Activated T-cell treated with anti-CD3 and anti-CD28 coated beads, Interleukin-2, amount 50 U/mL, for 1 hour (primary cell): Measurements from ENCODE around the gene LEMD2.

Source experiments
- DNase-seq: peaks from one replicate; pipeline ENCODE4 v3.0.0-alpha.2; 2020

The LEMD2 gene

GRCh38 chr6:33772082-33772830 lies 16.7 kb downstream of the LEMD2 start:
- no peak for DNase-seq

DNA sequence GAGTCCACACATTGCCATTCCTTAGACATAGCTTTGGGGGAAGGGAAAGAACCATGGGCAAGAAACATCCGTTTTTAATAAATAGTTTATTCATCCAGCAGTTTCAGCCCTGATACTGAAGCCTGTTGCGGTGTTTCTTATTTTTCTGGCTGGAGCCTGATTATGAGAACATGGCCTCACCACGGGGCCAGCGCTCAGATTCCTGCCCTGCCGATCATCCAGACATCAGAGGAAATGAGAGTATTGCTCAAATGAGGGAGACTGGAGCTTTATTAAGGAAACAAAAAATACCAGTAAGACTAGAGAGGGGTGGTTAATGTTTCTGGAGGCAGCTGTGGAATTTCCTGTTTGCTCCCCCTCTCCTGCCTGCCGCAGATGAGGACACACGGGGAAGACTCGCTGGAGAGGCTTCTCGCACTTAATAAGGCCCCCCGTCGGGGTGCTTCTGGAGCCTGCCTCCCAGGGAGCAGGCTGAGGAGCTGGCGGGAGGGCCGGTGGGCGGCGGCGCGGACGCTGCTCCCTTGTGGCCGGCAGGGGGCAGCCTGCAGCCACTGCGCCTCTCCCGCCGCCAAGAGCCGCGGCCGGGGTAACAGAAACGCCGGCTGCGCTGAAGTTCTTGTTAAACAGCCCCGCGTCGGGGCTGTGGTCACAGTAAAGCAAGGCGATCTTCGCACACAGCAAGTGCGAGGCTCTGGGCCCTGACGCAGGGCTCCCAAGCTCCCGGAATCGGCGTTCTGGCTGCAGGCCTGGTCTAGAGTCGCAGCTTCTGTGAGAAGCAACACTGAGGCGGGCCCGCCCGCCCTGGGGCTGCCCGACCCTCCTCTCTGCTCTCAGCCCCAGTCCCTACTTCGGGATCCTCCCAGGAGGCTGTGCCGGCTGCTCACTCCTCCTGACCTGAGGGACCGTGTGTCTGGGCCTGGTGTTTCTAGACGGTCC lies 17.5 kb downstream of the LEMD2 start:
- DNase-seq = peak; percentile 75

DNA sequence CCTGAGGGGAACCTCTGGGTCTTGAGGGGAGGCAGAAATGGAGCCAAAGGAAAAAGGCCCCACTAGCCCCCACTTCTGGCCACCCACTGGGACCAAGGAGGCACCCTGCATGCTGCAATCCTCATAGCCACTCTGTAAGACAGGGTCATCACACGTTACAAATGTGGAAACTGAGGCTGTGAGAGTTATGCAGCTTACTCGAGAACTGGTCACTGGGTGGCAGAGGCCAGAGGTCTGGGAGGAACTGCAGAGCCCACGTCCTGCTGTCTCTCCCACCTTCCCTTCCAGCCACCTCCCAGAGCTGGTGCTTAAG lies 18.1 kb downstream of the LEMD2 start:
- no peak for DNase-seq

- DNase-seq = no peak
These were observed 18.7 kb downstream of the LEMD2 start for GRCh38 chr6:33770124-33770832.

GRCh38 chr6:33769248-33769821 lies 19.6 kb downstream of the LEMD2 start:
- no peak for DNase-seq

DNA sequence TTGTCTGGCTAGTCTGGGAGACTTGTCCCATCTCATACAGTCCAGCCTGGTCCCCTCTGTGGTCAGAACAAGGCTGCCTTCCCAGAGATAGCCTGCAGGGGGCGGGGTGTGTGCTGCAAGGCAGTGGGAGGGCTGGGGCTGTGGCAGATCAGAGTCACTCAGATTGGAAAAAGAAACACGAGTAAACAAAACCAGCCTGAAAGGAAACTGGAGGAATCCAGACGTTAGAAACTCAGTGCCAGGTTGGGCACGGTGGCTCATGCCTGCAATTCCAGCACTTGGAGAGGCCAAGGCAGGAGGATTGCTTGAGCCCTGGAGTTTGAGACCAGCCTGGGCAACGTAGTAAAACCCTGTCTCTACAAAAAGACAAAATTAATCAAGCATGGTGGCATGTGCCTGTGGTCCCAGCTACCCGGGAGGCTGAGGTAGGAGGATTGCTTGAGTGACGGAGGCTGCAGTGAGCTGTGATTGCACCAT lies 20.2 kb downstream of the LEMD2 start:
- peak; percentile 72 for DNase-seq

DNA sequence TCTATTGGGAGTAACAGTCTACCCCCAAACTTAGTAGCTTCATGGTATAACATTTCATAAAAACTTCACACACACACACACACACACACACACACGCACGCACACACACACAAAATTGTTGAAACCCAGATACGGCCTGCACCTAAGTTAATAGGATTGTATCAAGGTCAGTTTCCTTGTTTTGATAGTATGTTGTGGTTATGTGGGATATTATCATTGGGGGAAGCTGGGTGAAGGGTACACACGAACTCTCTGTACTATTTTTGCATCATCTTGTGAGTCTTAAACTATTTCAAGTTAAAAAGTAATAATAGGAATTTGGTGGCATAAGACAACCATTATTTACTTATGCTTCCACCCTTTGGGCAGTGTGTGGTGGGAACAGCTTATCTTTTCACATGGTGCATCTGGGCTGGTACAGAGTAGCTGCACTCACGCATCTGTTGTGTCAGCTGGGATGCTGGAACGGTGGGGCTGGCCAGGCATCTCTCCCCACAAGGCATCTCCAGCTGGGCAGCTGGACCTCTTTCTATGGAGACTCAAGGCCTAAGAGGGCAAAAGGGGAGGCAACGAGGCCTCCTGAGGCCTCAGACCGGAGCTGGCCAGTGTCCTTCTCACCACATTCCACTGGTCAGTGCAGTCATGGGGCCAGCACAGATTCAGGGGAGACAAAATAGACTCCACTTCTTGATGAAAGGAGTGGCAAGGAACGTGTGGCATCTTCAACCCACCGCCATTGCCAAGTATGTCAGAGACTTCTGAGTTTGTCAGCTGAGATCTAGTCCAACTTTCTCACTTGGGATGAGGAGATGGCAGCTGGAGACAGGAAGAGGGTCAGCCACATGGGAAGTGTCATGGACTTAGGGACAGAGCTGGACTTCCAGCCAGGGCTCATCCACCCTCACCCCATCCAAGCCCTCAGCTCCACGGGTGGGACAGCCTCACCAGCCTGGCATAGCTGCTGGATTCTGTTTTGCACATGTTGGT lies 21.7 kb downstream of the LEMD2 start:
- no peak for DNase-seq

DNA sequence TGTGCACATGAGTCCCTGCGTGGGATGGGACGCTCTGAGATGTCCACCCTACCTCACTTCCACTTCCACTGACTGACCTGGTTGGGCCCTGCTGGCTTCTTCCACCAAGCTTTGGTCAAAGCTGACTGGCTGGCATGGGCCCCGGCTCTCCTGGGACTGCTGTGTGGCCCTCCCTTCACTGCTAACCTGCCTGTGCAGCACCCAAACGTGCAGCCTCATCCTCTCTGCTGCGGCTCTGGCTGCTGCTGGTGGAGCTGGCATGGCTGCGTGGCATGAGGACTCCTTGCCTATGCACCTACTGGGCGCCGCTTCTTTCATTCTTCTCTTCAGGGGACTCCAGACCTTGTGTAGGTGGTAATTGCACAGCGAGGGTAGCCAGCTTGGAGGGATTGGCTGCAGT lies 23.6 kb downstream of the LEMD2 start:
- DNase-seq = no peak

DNA sequence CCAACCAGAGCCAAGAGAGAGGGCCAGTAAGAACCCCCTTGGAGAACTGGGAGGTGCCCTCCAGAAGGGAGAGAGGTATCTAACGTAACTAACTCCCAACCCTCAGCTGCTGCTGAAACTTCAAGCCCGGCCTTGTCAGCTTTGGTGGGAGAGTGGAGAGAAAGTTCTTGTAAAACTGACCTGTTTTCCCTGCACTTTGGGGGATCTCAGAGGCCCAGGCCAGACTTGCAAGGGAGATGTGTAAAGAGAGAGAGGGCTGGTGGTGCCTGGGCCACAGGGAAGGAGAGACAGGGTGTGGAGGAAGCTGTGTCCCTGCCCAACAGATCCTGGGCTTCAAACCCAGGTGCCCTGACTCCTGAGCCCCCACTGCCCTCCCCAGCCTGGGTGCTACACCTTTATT lies 24.9 kb downstream of the LEMD2 start:
- DNase-seq = no peak

- DNase-seq = no peak
These were observed 25.4 kb downstream of the LEMD2 start for GRCh38 chr6:33763483-33763882.

DNA sequence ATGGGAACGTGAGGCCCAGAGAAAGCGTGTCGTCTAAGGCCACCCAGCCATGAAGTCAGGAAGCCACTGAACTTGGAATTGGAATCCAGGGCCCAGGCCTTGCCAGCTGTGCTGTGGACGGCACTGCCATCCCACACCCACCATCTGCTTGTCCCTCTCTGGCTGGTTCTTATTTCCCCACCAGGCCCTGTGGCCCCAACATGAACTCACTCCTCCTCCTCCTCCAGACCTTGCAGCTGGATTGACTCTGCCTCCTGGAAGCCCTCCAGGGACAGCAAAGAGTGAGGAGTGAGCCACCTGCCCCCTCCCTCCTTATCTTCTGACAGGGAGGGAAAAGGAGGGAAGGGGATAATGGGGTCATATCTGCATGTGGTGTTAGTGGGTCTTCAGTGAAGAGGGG lies 26.2 kb downstream of the LEMD2 start:
- no peak for DNase-seq

DNA sequence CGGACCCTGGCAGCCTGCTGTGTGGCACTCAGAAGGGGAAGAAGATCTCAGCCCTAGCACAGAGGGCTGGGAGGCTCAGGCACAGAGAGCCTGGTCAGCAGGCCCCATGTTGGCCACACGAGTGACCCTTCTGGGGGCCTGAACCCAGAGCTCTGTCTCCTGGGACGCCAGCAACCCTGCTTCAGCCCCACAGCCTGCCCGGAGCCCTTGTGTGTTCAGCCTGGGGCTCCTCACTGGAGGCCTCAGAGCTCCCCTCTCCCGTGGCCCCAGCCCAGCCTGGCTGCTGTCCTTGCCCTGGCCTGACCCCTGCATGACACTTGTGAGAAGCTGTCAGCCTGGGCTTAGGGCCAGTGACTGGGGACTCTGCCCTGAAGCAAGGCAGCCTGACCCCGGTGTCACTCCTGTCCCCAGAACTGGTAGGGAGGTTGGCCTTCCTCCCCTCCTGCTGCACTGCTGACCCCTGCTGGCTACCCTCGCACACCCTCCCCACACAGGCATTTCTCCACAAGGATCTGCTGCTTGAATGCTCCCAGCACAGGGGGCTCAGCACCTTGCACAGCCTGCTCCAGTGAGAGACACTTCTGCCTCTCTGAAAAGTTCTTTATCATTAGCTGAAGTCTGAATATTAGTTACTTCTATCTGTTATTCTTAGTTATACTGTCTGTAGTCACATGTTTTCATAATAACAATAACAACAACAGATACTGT lies 26.9 kb downstream of the LEMD2 start:
- peak; percentile 43 for DNase-seq

GRCh38 chr6:33761581-33761921 lies 27.4 kb downstream of the LEMD2 start:
- no peak for DNase-seq

- no peak for DNase-seq
These were observed 28.9 kb downstream of the LEMD2 start for GRCh38 chr6:33759887-33760629.

- DNase-seq = no peak
These were observed 30.1 kb downstream of the LEMD2 start for GRCh38 chr6:33758815-33759216.

DNA sequence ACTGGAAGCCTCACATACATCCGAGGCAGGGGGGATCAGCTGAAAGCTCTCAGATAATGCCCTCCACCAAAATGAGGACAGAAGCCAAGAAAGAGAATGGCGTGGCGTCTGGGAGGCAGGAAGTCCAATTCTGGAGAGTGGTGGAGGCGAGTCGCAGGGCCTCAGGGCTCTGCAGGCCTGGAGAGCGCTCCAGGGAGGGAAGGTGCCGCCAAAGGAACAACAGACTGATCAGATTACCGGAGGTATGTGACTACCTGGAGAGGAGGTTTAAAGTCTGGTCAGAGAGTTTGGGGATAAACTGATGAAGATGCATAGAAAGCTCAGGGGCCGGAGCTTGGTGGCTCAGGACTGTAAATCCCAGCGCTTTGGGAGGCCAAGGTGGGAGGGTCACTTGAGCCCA lies 31.0 kb downstream of the LEMD2 start:
- DNase-seq = no peak

DNA sequence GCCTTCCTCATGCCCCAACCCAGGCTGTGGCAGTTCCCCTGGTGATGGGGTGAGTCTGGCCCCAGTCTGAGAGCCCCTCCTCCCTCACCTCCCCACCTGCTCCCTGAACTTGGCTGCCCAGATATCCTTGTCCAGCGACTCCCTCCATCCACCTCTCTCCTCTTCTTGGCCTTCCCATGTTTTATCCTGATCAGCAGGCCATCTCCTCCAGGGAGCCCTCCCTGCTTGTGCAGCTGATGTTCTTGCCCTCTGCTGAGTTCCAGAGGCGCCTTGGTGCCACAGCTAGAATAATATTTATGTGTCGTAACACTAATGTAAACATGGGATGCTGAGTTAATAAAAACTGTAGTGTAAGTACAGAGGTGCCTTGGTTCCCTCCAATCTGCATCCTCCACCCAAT lies 31.8 kb downstream of the LEMD2 start:
- no peak for DNase-seq

DNA sequence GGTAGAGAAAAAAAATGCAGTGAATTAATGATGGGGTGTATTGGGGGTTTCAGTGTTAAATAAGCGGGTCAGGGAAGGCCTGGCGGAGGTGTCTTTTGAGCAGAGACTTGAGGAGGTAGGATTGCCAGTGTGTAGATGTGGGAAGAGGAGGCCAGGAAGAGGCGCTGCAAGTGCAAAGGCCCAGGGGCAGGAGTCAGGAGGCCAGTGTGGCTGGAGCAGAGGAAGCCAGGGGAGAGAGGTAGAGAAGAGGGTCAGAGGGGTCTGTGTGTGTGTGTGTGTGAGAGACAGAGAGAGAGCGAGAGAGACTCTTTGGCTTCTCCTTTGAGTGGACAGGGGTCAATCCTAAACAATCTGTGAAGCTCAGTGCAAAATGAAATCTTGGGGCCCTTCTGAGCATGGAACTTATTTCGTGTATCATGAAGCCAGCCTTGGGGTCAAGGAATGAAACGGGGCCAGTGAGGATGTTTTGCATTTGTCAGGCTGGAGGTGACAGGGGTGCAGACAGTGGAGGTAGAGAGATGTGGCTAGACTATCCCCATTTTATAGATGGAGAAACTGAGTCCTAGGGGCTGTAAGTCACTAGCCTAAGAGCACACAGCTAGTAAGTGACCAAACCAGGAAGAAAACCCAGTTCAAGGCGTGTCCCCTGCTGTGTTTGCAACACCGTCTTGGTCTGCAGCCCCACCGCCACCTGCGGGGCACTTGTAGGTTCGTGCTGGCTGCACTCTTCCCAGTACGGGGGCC lies 32.5 kb downstream of the LEMD2 start:
- DNase-seq = no peak

- DNase-seq = no peak
These were observed 33.7 kb downstream of the LEMD2 start for GRCh38 chr6:33755070-33755869.
